PC-3 (cell line): ENCODE data around the gene LCN6. TPM values are rescaled to one million over a fixed set of nuclear protein-coding genes. Genes with fewer than 3 reads are reported as not detected.
"Not testable (repeated sequence)": the region's sequence is repeated elsewhere in the genome, so short reads cannot be mapped to it uniquely, and the experiment has no call there.

Source experiments
- ATAC-seq: fragments of 200-7000 bp; cut with Tn5 transposase; 2 replicates; pipeline ENCODE4 v1.9.1; 2020; ENCODE audit warnings: mild to moderate bottlenecking, moderate library complexity
- BruUV-seq: library from RNA; stranded (reverse); fragments of 400-500 nt; replicated peaks from 2 replicates; lab custom pipeline; 2021; lab: Mats Ljungman, UMichigan
- CTCF ChIA-PET: fragments of 300-600 bp; sonication (Branson Sonifier 250); formaldehyde crosslinking; loops from one replicate; lab custom pipeline; 2022; ENCODE audit warnings: antibody characterized with exemption; lab: Charles Lee
- POLR2A ChIA-PET: fragments of 300-600 bp; sonication (Branson Sonifier 250); formaldehyde crosslinking; loops from one replicate; lab custom pipeline; 2022; ENCODE audit warnings: antibody characterized with exemption; ENCODE audit not compliant: unreplicated experiment; lab: Charles Lee
- DNase-seq: peaks from one replicate; pipeline ENCODE4 v3.0.0-alpha.2; 2015
- H2AFZ ChIP-seq: fragments of 300-600 bp; sonication (generic); 2 replicates; pipeline ENCODE4 v1.6.0; 2016; ENCODE audit warnings: antibody characterized with exemption, low read length
- H3F3A ChIP-seq: fragments of 300-600 bp; sonication (generic); one replicate; pipeline ENCODE4 v1.6.0; 2017; ENCODE audit warnings: antibody characterized with exemption, low read length, control low read depth, mild to moderate bottlenecking; ENCODE audit not compliant: unreplicated experiment
- H3K27ac ChIP-seq: fragments of 300-600 bp; sonication (generic); 2 replicates; pipeline ENCODE4 v1.5.1; 2016; ENCODE audit warnings: mild to moderate bottlenecking, low read length
- H3K27me3 ChIP-seq: fragments of 300-600 bp; sonication (generic); 2 replicates; pipeline ENCODE4 v1.6.1; 2016; ENCODE audit warnings: low read length, mixed read lengths
- H3K36me3 ChIP-seq: fragments of 300-600 bp; sonication (generic); 2 replicates; pipeline ENCODE4 v1.6.1; 2016; ENCODE audit warnings: low read depth, mixed run types, low read length, mixed read lengths
- H3K4me1 ChIP-seq: fragments of 300-600 bp; sonication (generic); 2 replicates; pipeline ENCODE4 v1.5.1; 2016; ENCODE audit warnings: low read length; ENCODE audit not compliant: insufficient read depth
- H3K4me2 ChIP-seq: fragments of 300-600 bp; sonication (generic); 2 replicates; pipeline ENCODE4 v1.6.0; 2016; ENCODE audit warnings: low read length
- H3K4me3 ChIP-seq: fragments of 300-600 bp; sonication (generic); 2 replicates; pipeline ENCODE4 v1.5.1; 2016; ENCODE audit warnings: mild to moderate bottlenecking, low read length, mixed read lengths
- H3K79me2 ChIP-seq: fragments of 300-600 bp; sonication (generic); 2 replicates; pipeline ENCODE4 v1.6.1; 2017; ENCODE audit warnings: low read length, mixed read lengths
- H3K9ac ChIP-seq: fragments of 300-600 bp; sonication (generic); 2 replicates; pipeline ENCODE4 v1.6.0; 2016; ENCODE audit warnings: mild to moderate bottlenecking, low read length
- H3K9me2 ChIP-seq: fragments of 300-600 bp; sonication (generic); replicated peaks from 2 replicates; pipeline ENCODE4 v1.6.1; 2016; ENCODE audit warnings: mixed run types, low read length, mixed read lengths
- H3K9me3 ChIP-seq: fragments of 300-600 bp; sonication (generic); 2 replicates; pipeline ENCODE4 v1.6.1; 2016; ENCODE audit warnings: low read length, mixed read lengths
- H4K20me1 ChIP-seq: fragments of 300-600 bp; sonication (generic); 2 replicates; pipeline ENCODE4 v1.6.1; 2016; ENCODE audit warnings: low read length, mixed read lengths
- CTCF ChIP-seq: fragments of 300-600 bp; sonication (generic); conservative IDR thresholded peaks from 2 replicates; pipeline ENCODE4 v1.5.1; 2017; ENCODE audit warnings: antibody characterized with exemption, low read depth, mild to moderate bottlenecking, low read length
- EZH2 ChIP-seq: fragments of 300-600 bp; sonication (generic); IDR thresholded peaks from one replicate; pipeline ENCODE4 v1.6.1; 2017; ENCODE audit warnings: antibody characterized with exemption, mild to moderate bottlenecking, low read length; ENCODE audit not compliant: unreplicated experiment
- EZH2phosphoT487 ChIP-seq: fragments of 300-600 bp; sonication (generic); IDR thresholded peaks from 2 replicates; pipeline ENCODE4 v1.6.1; 2018; ENCODE audit warnings: mild to moderate bottlenecking, antibody characterized with exemption, low read length, borderline replicate concordance
- intact Hi-C: fragments of 100-400 bp; cut with micrococcal nuclease; formaldehyde crosslinking; loops from 2 replicates; pipeline ENCODE4 v1.9.0; 2023
- total RNA-seq: library from RNA; depleted of rRNA; stranded (reverse); fragments of >200 nt; gene quantifications from 2 replicates; pipeline ENCODE4 v1.2.3, GENCODE V29; 2014

Gene LCN6
- total RNA-seq, 1 experiment from 2014 or later, result not detected

GRCh38 chr9:136786451-136786850 is 38.1 kb upstream of the LCN6 start:
- Histone ChIP-seq H3K27ac (no peak overlapping the region), H3K9me3 (no peaks in the 10 kb centered on the region), H3K4me3 (no peak overlapping the region), H3K4me2 (no peak overlapping the region), H3K9me2 (no peaks in the 10 kb centered on the region), H3F3A (no peaks in the 10 kb centered on the region), H3K4me1 (peaks cover 13% of the 10 kb centered on the region), H3K27me3 (no peaks in the 10 kb centered on the region), H2AFZ (no peak overlapping the region), H3K79me2 (0 out of 2 replicates have a peak, but pooled peaks cover 2% of the 10 kb centered on the region), H3K9ac (no peak overlapping the region), H3K36me3 (no peaks in the 10 kb centered on the region), H4K20me1 (no peaks in the 10 kb centered on the region)
- ChIA-PET CTCF (no interaction called here), POLR2A (interaction anchor here (0.7 kb wide), 1 partner anchor 262 kb away, joined by 6 read pairs; no protein-coding TSS in a partner anchor)
- TF ChIP-seq EZH2 (no peak), CTCF (no peak), EZH2phosphoT487 (no peak)
- BruUV-seq, result no TSS peak
- intact Hi-C loops, result loop anchor here (5.0 kb wide), 1 partner anchor 251 kb away; no protein-coding TSS in a partner anchor
- DNase-seq (no peak), ATAC-seq (no peak)

GRCh38 chr9:136785565-136786355 is 37.4 kb upstream of the LCN6 start:
- H3F3A ChIP-seq, H3K4me1 ChIP-seq, H4K20me1 ChIP-seq, H3K27ac ChIP-seq, H3K9ac ChIP-seq, ATAC-seq, H3K9me2 ChIP-seq, H2AFZ ChIP-seq, CTCF ChIA-PET, H3K79me2 ChIP-seq, BruUV-seq, H3K36me3 ChIP-seq, H3K4me3 ChIP-seq, H3K4me2 ChIP-seq, DNase-seq, H3K27me3 ChIP-seq, H3K9me3 ChIP-seq: not testable (repeated sequence)
- intact Hi-C loops, result loop anchor here (2.0 to 5.0 kb wide), 2 partner anchors 19 to 252 kb away; no protein-coding TSS in a partner anchor
- POLR2A ChIA-PET, result interaction anchor here (0.7 kb wide), 1 partner anchor 263 kb away, joined by 6 read pairs; no protein-coding TSS in a partner anchor

GRCh38 chr9:136784997-136785361 is 36.7 kb upstream of the LCN6 start:
- Histone ChIP-seq H3K79me2 (no peaks in the 10 kb centered on the region), H2AFZ (no peak overlapping the region), H3K9me2 (no peaks in the 10 kb centered on the region), H3K27ac (no peak overlapping the region), H3K9me3 (no peaks in the 10 kb centered on the region), H3K9ac (no peak overlapping the region), H3K27me3 (no peaks in the 10 kb centered on the region), H3K4me3 (no peak overlapping the region), H3K4me2 (no peak overlapping the region), H4K20me1 (no peaks in the 10 kb centered on the region), H3K36me3 (no peaks in the 10 kb centered on the region), H3F3A (no peaks in the 10 kb centered on the region), H3K4me1 (peaks cover 4% of the 10 kb centered on the region; the same call in 1 of the 2 replicates)
- TF ChIP-seq EZH2, result no peak
- TF ChIP-seq EZH2phosphoT487, result no peak
- CTCF ChIA-PET, result no interaction called here
- BruUV-seq, result no TSS peak
- no peak for DNase-seq
- no peak for ATAC-seq
- POLR2A ChIA-PET, result no interaction called here
- intact Hi-C loops, result loop anchor here (2.0 to 5.0 kb wide), 2 partner anchors 18 to 252 kb away; no protein-coding TSS in a partner anchor
